ENCODE results near the gene RNASE9. TPM values are rescaled to one million over a fixed set of nuclear protein-coding genes. Genes with fewer than 3 reads are reported as not detected.
"Not testable (repeated sequence)": the region's sequence is repeated elsewhere in the genome, so short reads cannot be mapped to it uniquely, and the experiment has no call there.

Gene RNASE9
- total RNA-seq, 1 donor from 2014 or later, result not detected

DNA sequence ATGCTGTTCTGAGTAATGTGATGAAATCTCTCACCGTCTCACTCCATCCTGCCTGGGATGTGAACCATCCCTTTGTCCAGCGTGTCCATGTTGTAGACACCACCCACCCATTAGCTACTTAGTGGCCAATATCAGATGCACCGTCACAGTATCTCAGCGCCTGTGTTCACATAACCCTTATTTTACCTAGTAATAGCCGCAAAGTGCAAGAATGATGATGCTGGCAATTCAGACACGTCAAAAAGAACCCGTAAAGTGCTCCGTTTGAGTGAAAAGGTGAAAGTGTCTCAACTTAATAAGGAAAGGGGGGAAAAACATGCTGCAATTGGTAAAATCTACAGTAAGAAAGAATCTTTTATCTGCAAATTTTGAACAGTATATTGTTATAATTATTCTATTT, 52.5 kb downstream of the RNASE9 start:
- no peak overlapping the region for H3K27ac Mint-ChIP-seq
- peaks cover 18% of the 10 kb centered on the region for H3K27me3 Mint-ChIP-seq
- H3K4me3 Mint-ChIP-seq, result no peak overlapping the region
- H3K36me3 Mint-ChIP-seq, result no peaks in the 10 kb centered on the region
- no peak for DNase-seq (ENCODE audit: extremely low spot score, unreplicated experiment)
- TF ChIP-seq, protein P1, sequence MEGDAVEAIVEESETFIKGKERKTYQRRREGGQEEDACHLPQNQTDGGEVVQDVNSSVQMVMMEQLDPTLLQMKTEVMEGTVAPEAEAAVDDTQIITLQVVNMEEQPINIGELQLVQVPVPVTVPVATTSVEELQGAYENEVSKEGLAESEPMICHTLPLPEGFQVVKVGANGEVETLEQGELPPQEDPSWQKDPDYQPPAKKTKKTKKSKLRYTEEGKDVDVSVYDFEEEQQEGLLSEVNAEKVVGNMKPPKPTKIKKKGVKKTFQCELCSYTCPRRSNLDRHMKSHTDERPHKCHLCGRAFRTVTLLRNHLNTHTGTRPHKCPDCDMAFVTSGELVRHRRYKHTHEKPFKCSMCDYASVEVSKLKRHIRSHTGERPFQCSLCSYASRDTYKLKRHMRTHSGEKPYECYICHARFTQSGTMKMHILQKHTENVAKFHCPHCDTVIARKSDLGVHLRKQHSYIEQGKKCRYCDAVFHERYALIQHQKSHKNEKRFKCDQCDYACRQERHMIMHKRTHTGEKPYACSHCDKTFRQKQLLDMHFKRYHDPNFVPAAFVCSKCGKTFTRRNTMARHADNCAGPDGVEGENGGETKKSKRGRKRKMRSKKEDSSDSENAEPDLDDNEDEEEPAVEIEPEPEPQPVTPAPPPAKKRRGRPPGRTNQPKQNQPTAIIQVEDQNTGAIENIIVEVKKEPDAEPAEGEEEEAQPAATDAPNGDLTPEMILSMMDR (conservative IDR thresholded peaks at IDR 0.05), result no peak
- H3K9me3 Mint-ChIP-seq, result no peaks in the 10 kb centered on the region
- peaks cover 3% of the 10 kb centered on the region for H3K4me1 Mint-ChIP-seq (ENCODE audit: unreplicated experiment)

DNA sequence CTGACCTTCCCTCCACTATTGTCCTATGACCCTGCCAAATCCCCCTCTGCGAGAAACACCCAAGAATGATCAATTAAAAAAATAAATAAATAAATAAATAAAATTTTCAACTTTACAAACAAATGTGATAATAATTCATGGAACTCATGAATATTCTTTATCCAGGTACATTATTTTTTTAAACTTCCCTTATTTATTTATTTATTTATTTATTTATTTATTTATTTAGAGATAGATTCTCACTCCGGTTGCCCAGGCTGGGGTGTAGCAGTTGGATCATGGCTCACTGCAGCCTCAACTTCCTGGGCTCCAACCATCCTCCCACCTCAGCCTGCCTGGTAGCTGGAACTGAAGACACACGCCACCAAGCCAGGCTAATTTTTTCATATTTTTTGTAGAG, 53.3 kb downstream of the RNASE9 start:
- peaks cover 12% of the 10 kb centered on the region for H3K27me3 Mint-ChIP-seq
- H3K4me3 Mint-ChIP-seq; H3K4me1 Mint-ChIP-seq (ENCODE audit: unreplicated experiment); H3K9me3 Mint-ChIP-seq; H3K36me3 Mint-ChIP-seq; H3K27ac Mint-ChIP-seq; DNase-seq (ENCODE audit: extremely low spot score, unreplicated experiment): not testable (repeated sequence)

DNA sequence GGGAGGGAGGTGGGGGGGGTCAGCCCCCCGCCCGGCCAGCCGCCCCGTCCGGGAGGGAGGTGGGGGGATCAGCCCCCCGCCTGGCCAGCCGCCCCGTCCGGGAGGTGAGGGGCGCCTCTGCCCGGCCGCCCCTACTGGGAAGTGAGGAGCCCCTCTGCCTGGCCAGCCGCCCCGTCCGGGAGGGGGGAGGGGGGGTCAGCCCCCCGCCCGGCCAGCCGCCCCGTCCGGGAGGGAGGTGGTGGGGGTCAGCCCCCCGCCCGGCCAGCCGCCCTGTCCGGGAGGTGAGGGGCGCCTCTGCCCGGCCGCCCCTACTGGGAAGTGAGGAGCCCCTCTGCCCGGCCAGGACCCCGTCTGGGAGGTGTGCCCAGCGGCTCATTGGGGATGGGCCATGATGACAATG, 54.1 kb downstream of the RNASE9 start:
- H3K36me3 Mint-ChIP-seq; H3K4me3 Mint-ChIP-seq; H3K9me3 Mint-ChIP-seq; H3K27me3 Mint-ChIP-seq; H3K27ac Mint-ChIP-seq; DNase-seq (ENCODE audit: extremely low spot score, unreplicated experiment); H3K4me1 Mint-ChIP-seq (ENCODE audit: unreplicated experiment): not testable (repeated sequence)

DNA sequence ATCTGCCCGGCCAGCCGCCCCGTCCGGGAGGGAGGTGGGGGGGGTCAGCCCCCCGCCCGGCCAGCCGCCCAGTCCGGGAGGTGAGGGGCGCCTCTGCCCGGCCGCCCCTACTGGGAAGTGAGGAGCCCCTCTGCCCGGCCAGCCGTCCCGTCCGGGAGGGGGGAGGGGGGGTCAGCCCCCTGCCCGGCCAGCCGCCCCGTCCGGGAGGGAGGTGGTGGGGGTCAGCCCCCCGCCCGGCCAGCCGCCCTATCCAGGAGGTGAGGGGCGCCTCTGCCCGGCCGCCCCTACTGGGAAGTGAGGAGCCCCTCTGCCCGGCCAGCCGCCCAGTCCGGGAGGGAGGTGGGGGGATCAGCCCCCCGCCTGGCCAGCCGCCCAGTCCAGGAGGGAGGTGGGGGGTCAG, 54.6 kb downstream of the RNASE9 start:
- H3K4me3 Mint-ChIP-seq; H3K36me3 Mint-ChIP-seq; DNase-seq (ENCODE audit: extremely low spot score, unreplicated experiment); H3K27me3 Mint-ChIP-seq; H3K9me3 Mint-ChIP-seq; H3K27ac Mint-ChIP-seq; H3K4me1 Mint-ChIP-seq (ENCODE audit: unreplicated experiment): not testable (repeated sequence)

Other genes with a start within 250 kb of the RNASE9 start
- 76.5 and 95.9 TPM in 2 replicates for gene CCNB1IP1, start 227.8 kb downstream of the RNASE9 start, total RNA-seq (ENCODE audit: low replicate concordance)
- 25.5 and 36.3 TPM in 2 replicates for gene PARP2, start 217.4 kb downstream of the RNASE9 start, total RNA-seq (ENCODE audit: low replicate concordance)
- 23.1 and 25.1 TPM in 2 replicates for gene TEP1, start 147.5 kb downstream of the RNASE9 start, total RNA-seq (ENCODE audit: low replicate concordance)
- gene KLHL33, start 124.9 kb downstream of the RNASE9 start, total RNA-seq (ENCODE audit: low replicate concordance), result not detected in 2 replicates
- 37.4 and 57.1 TPM in 2 replicates for gene OSGEP, start 106.2 kb downstream of the RNASE9 start, total RNA-seq (ENCODE audit: low replicate concordance)
- 228 and 319 TPM in 2 replicates for gene APEX1, start 105.8 kb downstream of the RNASE9 start, total RNA-seq (ENCODE audit: low replicate concordance)
- gene PIP4P1, start 99.6 kb downstream of the RNASE9 start, total RNA-seq (ENCODE audit: low replicate concordance), result 38.4 and 44.8 TPM in 2 replicates
- gene PNP, start 91.6 kb downstream of the RNASE9 start, total RNA-seq (ENCODE audit: low replicate concordance), result 36.9 and 66.3 TPM in 2 replicates
- 0.88 and 0.94 TPM in 2 replicates for gene RNASE10, start 55.5 kb downstream of the RNASE9 start, total RNA-seq (ENCODE audit: low replicate concordance)
- not detected in 2 replicates for gene RNASE11, start 27.0 kb upstream of the RNASE9 start, total RNA-seq (ENCODE audit: low replicate concordance)
- gene RNASE12, start 30.3 kb upstream of the RNASE9 start, total RNA-seq (ENCODE audit: low replicate concordance), result not detected in 2 replicates
- not detected in 2 replicates for gene OR6S1, start 80.6 kb upstream of the RNASE9 start, total RNA-seq (ENCODE audit: low replicate concordance)
- gene RNASE4, start 123.5 kb upstream of the RNASE9 start, total RNA-seq (ENCODE audit: low replicate concordance), result 10.5 and 19.3 TPM in 2 replicates
- 24.5 and 43.0 TPM in 2 replicates for gene ANG, start 127.7 kb upstream of the RNASE9 start, total RNA-seq (ENCODE audit: low replicate concordance)
- gene EDDM3A, start 184.8 kb upstream of the RNASE9 start, total RNA-seq (ENCODE audit: low replicate concordance), result not detected in 2 replicates
- not detected in 2 replicates for gene EDDM3B, start 207.4 kb upstream of the RNASE9 start, total RNA-seq (ENCODE audit: low replicate concordance)
- 0.97 and 1.1 TPM in 2 replicates for gene RNASE6, start 220.2 kb upstream of the RNASE9 start, total RNA-seq (ENCODE audit: low replicate concordance)
- 476 and 793 TPM in 2 replicates for gene RNASE1, start 241.8 kb upstream of the RNASE9 start, total RNA-seq (ENCODE audit: low replicate concordance)

All from type B pancreatic cell (in vitro differentiated cells).